Breast epithelium (tissue), 4 donors: ENCODE results near the gene CFAP157. TPM values are rescaled to one million over a fixed set of nuclear protein-coding genes. Genes with fewer than 3 reads are reported as not detected.

Source experiments
- DNase-seq, 2 donors: peaks; one replicate each; pipeline ENCODE4 v3.0.0-alpha.2; 2019; ENCODE audit warnings: low spot score in 2 of 2
- H3K27ac ChIP-seq, 2 donors: fragments of 200-600 bp; sonication (generic) in 1 of 2; one replicate each; pipeline ENCODE4 v1.5.1; 2016 to 2019; ENCODE audit warnings: mild to moderate bottlenecking in 1 of 2
- H3K27me3 ChIP-seq, 2 donors: fragments of 200-600 bp; sonication (generic) in 1 of 2; one replicate each; pipeline versions ENCODE4 v1.5.1 to v1.6.0; 2017 to 2019; ENCODE audit warnings: control low read depth in 1 of 2, mild to moderate bottlenecking in 1 of 2
- H3K36me3 ChIP-seq: fragments of 200-600 bp; one replicate; pipeline ENCODE4 v1.5.1; 2019
- H3K4me1 ChIP-seq, 2 donors: fragments of 200-600 bp; sonication (generic); one replicate each; pipeline ENCODE4 v1.5.1; 2016 to 2019; ENCODE audit warnings: control low read depth in 1 of 2
- H3K4me3 ChIP-seq, 3 donors: fragments of 200-600 bp; sonication (generic); 1 replicate in 2 of 3; 2 replicates in 1 of 3; pipeline ENCODE4 v1.5.1; 2016 to 2019; ENCODE audit warnings: mild to moderate bottlenecking in 3 of 3, moderate library complexity in 2 of 3
- H3K9me3 ChIP-seq, 2 donors: fragments of 200-600 bp; sonication (generic) in 1 of 2; one replicate each; pipeline ENCODE4 v1.5.1; 2016 to 2019; ENCODE audit warnings: control low read depth in 1 of 2
- CTCF ChIP-seq, 3 donors: fragments of 450-650 bp; IDR thresholded peaks; one replicate each; pipeline ENCODE4 v1.5.1; 2016 to 2017; ENCODE audit warnings: antibody characterized with exemption in 3 of 3, mild to moderate bottlenecking in 3 of 3, moderate library complexity in 3 of 3
- POLR2A ChIP-seq: fragments of 450-650 bp; IDR thresholded peaks from one replicate; pipeline ENCODE4 v1.6.1; 2016; ENCODE audit warnings: antibody characterized with exemption, mild to moderate bottlenecking, moderate library complexity
- POLR2AphosphoS5 ChIP-seq, 3 donors: sonication (generic); formaldehyde crosslinking; IDR thresholded peaks; one replicate each; pipeline ENCODE4 v1.6.1; 2017; ENCODE audit warnings: antibody characterized with exemption in 3 of 3
- intact Hi-C: fragments of 100-400 bp; cut with DNase I; formaldehyde crosslinking; loops from one replicate; pipeline ENCODE4 v1.15.1; 2023; ENCODE audit warnings: low total_unique reads
- total RNA-seq, 3 donors: library from RNA; depleted of rRNA; stranded (reverse); fragments of >200 nt; gene quantifications; one replicate each; pipeline ENCODE4 v1.1.0, GENCODE V29; 2016

Gene CFAP157
- total RNA-seq, 3 donors from 2014 or later, result 2.0 TPM; not detected in 1

DNA sequence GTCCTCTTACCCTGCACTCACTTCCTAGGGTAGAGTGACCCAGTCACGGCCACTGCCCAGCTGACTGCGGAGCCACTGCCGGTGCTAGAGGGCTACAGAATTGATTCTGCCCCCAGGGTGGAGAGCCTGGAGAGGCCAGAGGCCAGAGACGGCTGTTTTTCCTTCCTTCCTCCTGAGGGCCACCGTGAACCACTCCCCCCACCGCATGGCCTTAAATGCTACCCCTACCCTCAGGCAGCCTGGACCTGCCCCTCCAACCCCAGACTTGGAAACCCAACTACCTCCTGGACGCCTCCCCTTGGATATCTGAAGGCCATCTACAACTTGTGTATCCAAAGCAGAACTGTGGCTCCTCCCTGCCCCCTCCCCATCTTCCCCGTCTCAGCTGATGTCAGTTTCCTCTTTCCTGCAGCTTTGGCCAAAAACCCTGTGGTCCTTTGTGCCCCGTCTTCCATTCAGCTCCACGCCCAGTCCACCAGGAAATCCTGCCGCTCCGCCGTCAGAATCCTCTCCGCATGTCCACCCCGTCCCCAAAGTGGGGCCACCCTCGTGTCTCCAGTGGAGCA, 55.4 kb downstream of the CFAP157 start:
- DNase-seq, result no peak
- peak overlapping the region in 1 of 2 donors; percentile 84 for H3K27ac ChIP-seq
- TF ChIP-seq CTCF (IDR thresholded peaks at IDR 0.05) (no peak), POLR2AphosphoS5 (IDR thresholded peaks at IDR 0.05) (peak in 1 of 3 donors; percentile 21), POLR2A (no peak)
- H3K27me3 ChIP-seq, result no peaks in the 10 kb centered on the region
- H3K4me3 ChIP-seq, result peak overlapping the region in 1 of 3 donors; percentile 37
- intact Hi-C loops, result no loop called here
- H3K4me1 ChIP-seq, result no peaks in the 10 kb centered on the region
- no peaks in the 10 kb centered on the region for H3K9me3 ChIP-seq
- H3K36me3 ChIP-seq, result no peaks in the 10 kb centered on the region

DNA sequence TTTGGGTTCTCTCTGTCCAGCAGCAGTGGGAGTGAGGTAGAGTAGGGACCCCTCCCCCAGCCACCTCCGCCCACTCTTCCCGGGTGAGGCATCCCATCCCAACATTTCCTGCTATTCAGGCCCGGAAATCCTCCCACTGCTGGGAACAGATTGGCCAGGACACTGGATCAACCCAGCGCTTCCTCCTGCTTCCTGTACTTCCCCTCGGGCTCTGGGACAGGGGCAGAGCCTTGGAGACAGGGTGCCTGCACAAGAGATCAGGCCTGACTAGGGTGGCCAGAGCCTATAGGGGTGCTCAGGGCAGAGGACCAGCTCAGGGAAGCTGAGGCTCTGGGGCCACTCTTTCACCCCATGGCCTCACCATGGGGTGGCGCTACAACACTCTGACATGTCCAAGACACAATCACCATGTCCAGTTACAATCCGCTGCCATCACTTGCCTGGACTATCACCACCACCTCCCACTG, 57.2 kb downstream of the CFAP157 start:
- Histone ChIP-seq H3K9me3 (no peaks in the 10 kb centered on the region), H3K4me1 (no peaks in the 10 kb centered on the region), H3K27me3 (no peaks in the 10 kb centered on the region), H3K36me3 (no peaks in the 10 kb centered on the region), H3K27ac (peak overlapping the region; percentile 17 to 84), H3K4me3 (no peak overlapping the region)
- intact Hi-C loops, result no loop called here
- no peak for DNase-seq
- TF ChIP-seq CTCF (IDR thresholded peaks at IDR 0.05) (peak in 1 of 3 donors; percentile 16), POLR2A (no peak), POLR2AphosphoS5 (IDR thresholded peaks at IDR 0.05) (peak in 2 of 3 donors; percentile 73 to 84)

GRCh38 chr9:127765418-127765817, 58.6 kb downstream of the CFAP157 start:
- intact Hi-C loops, result no loop called here
- Histone ChIP-seq H3K4me3 (no peak overlapping the region), H3K36me3 (no peaks in the 10 kb centered on the region), H3K4me1 (no peaks in the 10 kb centered on the region), H3K27me3 (no peaks in the 10 kb centered on the region), H3K27ac (no peak overlapping the region), H3K9me3 (no peaks in the 10 kb centered on the region)
- TF ChIP-seq CTCF (IDR thresholded peaks at IDR 0.05), result no peak
- no peak for TF ChIP-seq POLR2A
- TF ChIP-seq POLR2AphosphoS5 (IDR thresholded peaks at IDR 0.05), result no peak
- no peak for DNase-seq

Other genes starting within 250 kb of the CFAP157 start
- gene STXBP1, start 94.7 kb upstream of the CFAP157 start, total RNA-seq, result 10 to 100 TPM; 19.0 to 45.9 (median 43.2) TPM
- gene PTRH1, start 8.7 kb downstream of the CFAP157 start, total RNA-seq, result 10 to 100 TPM; 19.0 to 26.2 (median 23.3) TPM
- gene TTC16, start 9.1 kb downstream of the CFAP157 start, total RNA-seq, result under 1 TPM; under 0.01 to 0.59 (median 0.16) TPM
- gene TOR2A, start 28.3 kb downstream of the CFAP157 start, total RNA-seq, result 10 to 100 TPM in 1 of 3 donors, 1 to 10 TPM in 2; 9.5 to 16.7 (median 9.6) TPM
- gene SH2D3C, start 71.7 kb downstream of the CFAP157 start, total RNA-seq, result 10 to 100 TPM in 1 of 3 donors, 1 to 10 TPM in 2; 6.0 to 15.4 (median 6.9) TPM
- 10 to 100 TPM; 60.0 to 70.4 (median 63.9) TPM for gene CDK9, start 79.0 kb downstream of the CFAP157 start, total RNA-seq
- 100 to 1,000 TPM in 1 of 3 donors, 10 to 100 TPM in 2; 56.3 to 108 (median 78.6) TPM for gene FPGS, start 95.9 kb downstream of the CFAP157 start, total RNA-seq
- gene ENG, start 147.7 kb downstream of the CFAP157 start, total RNA-seq, result 10 to 100 TPM; 21.5 to 50.8 (median 30.9) TPM
- gene AK1, start 170.7 kb downstream of the CFAP157 start, total RNA-seq, result 10 to 100 TPM; 23.5 to 30.2 (median 23.6) TPM
- gene ST6GALNAC6, start 192.6 kb downstream of the CFAP157 start, total RNA-seq, result 100 to 1,000 TPM in 2 of 3 donors, 10 to 100 TPM in 1; 61.5 to 175 (median 103) TPM
- gene ST6GALNAC4, start 210.1 kb downstream of the CFAP157 start, total RNA-seq, result 10 to 100 TPM; 17.6 to 44.6 (median 24.0) TPM
- gene PIP5KL1, start 223.8 kb downstream of the CFAP157 start, total RNA-seq, result 10 to 100 TPM in 1 of 3 donors, 1 to 10 TPM in 2; 2.2 to 10.1 (median 5.2) TPM
- gene DPM2, start 230.9 kb downstream of the CFAP157 start, total RNA-seq, result 10 to 100 TPM; 10.6 to 17.4 (median 17.1) TPM